HL-60 (cell line): ENCODE measurements around the gene KRTAP20-4.

Experiments
- DNase-seq, 2 experiments: peaks; one replicate each; pipeline ENCODE4 v3.0.0-alpha.2; 2010 to 2020; ENCODE audit warnings: low read depth in 1 of 2, low spot score in 1 of 2
- H3K27ac ChIP-seq: fragments of 250-450 bp; sonication (Bioruptor Pico); replicated peaks from 2 replicates; pipeline ENCODE4 v1.5.1; 2020; ENCODE audit warnings: mild to moderate bottlenecking, moderate library complexity
- H3K27me3 ChIP-seq: fragments of 250-450 bp; sonication (Bioruptor Pico); 2 replicates; pipeline ENCODE4 v1.5.1; 2021; ENCODE audit warnings: mild to moderate bottlenecking, moderate library complexity; ENCODE audit not compliant: insufficient read depth, poor library complexity, severe bottlenecking
- H3K4me3 ChIP-seq: replicated peaks from 2 replicates; pipeline ENCODE4 v1.5.1; 2011; ENCODE audit warnings: mild to moderate bottlenecking, control low read depth, low read length; ENCODE audit not compliant: insufficient read depth
- GABPA ChIP-seq: IDR thresholded peaks from 2 replicates; pipeline ENCODE4 v1.6.1; 2012; ENCODE audit warnings: low read depth
- POLR2AphosphoS5 ChIP-seq: IDR thresholded peaks from 2 replicates; pipeline ENCODE4 v1.6.1; 2012; ENCODE audit warnings: low read depth
- SPI1 ChIP-seq: IDR thresholded peaks from 2 replicates; pipeline ENCODE4 v1.6.1; 2012; ENCODE audit warnings: low read depth, mild to moderate bottlenecking, borderline replicate concordance
- TF ChIP-seq, protein P1 (sequence below): IDR thresholded peaks from one replicate; pipeline ENCODE4 v1.5.1; 2011; ENCODE audit warnings: low read length, control low read depth, inconsistent platforms; ENCODE audit not compliant: insufficient read depth
- TF ChIP-seq, protein P2 (sequence below): IDR thresholded peaks from 2 replicates; pipeline ENCODE4 v1.6.1; 2012; ENCODE audit warnings: low read depth; ENCODE audit not compliant: insufficient replicate concordance

Gene KRTAP20-4

DNA sequence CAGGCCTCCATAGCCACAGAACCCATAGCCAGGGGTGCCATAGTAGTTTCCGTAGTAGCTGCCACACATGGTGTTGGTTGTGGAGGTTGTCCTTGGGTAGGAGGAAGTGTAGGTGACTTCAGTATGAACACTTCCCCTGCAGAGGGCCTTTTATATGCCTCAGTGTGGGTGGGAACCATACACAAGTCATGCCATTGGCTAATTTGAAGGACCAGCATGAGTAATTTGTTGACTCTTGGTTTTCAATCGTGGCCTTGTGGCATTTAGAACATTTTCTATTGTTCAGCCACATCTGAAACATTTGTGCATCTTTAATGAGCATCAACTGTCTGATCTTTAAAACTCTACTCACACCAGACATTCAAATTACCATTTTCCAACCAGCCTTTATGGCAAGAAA is 6.6 kb upstream of the KRTAP20-4 start, which contains the start of gene KRTAP6-1:
Gene KRTAP6-1, minus strand, starts transcription at position 95 of the 400 bp plus-strand sequence. Its CDS starts 26 bp downstream, at position 69.
- H3K4me3 ChIP-seq = no peak within 1 kb of the TSS
- TF ChIP-seq, protein P1, sequence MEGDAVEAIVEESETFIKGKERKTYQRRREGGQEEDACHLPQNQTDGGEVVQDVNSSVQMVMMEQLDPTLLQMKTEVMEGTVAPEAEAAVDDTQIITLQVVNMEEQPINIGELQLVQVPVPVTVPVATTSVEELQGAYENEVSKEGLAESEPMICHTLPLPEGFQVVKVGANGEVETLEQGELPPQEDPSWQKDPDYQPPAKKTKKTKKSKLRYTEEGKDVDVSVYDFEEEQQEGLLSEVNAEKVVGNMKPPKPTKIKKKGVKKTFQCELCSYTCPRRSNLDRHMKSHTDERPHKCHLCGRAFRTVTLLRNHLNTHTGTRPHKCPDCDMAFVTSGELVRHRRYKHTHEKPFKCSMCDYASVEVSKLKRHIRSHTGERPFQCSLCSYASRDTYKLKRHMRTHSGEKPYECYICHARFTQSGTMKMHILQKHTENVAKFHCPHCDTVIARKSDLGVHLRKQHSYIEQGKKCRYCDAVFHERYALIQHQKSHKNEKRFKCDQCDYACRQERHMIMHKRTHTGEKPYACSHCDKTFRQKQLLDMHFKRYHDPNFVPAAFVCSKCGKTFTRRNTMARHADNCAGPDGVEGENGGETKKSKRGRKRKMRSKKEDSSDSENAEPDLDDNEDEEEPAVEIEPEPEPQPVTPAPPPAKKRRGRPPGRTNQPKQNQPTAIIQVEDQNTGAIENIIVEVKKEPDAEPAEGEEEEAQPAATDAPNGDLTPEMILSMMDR = no peak
- TF ChIP-seq GABPA (no peak), POLR2AphosphoS5 (no peak), SPI1 (no peak)
- H3K27me3 ChIP-seq = no peaks in the 10 kb centered on the region
- H3K27ac ChIP-seq = no peak within 1 kb of the TSS
- no peak for DNase-seq

DNA sequence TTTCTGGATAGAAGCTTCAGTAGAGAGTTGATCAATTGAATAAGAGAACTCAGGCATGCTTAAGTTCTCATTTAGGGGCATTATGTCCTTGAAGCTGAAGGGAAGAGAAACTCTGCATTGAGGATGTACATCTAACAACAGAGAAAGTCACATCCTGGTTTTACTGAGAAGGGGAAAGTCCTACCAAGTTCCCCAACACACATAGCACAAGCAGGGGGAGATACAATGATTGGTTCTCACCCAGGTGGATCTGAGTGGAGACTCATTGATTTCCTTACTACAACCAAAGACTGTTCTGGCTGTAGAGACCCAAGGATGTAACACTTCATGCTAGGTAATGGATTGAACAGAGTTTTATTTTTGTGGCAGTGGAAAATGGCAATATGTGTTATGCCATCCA is 5.2 kb upstream of the KRTAP20-4 start:
- no peaks in the 10 kb centered on the region for H3K27me3 ChIP-seq
- TF ChIP-seq SPI1 = no peak
- no peak for TF ChIP-seq POLR2AphosphoS5
- TF ChIP-seq GABPA = no peak
- TF ChIP-seq, protein P2, sequence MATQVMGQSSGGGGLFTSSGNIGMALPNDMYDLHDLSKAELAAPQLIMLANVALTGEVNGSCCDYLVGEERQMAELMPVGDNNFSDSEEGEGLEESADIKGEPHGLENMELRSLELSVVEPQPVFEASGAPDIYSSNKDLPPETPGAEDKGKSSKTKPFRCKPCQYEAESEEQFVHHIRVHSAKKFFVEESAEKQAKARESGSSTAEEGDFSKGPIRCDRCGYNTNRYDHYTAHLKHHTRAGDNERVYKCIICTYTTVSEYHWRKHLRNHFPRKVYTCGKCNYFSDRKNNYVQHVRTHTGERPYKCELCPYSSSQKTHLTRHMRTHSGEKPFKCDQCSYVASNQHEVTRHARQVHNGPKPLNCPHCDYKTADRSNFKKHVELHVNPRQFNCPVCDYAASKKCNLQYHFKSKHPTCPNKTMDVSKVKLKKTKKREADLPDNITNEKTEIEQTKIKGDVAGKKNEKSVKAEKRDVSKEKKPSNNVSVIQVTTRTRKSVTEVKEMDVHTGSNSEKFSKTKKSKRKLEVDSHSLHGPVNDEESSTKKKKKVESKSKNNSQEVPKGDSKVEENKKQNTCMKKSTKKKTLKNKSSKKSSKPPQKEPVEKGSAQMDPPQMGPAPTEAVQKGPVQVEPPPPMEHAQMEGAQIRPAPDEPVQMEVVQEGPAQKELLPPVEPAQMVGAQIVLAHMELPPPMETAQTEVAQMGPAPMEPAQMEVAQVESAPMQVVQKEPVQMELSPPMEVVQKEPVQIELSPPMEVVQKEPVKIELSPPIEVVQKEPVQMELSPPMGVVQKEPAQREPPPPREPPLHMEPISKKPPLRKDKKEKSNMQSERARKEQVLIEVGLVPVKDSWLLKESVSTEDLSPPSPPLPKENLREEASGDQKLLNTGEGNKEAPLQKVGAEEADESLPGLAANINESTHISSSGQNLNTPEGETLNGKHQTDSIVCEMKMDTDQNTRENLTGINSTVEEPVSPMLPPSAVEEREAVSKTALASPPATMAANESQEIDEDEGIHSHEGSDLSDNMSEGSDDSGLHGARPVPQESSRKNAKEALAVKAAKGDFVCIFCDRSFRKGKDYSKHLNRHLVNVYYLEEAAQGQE = no peak
- TF ChIP-seq, protein P1 = no peak
- no peak overlapping the region for H3K4me3 ChIP-seq
- no peak for DNase-seq
- no peak overlapping the region for H3K27ac ChIP-seq

DNA sequence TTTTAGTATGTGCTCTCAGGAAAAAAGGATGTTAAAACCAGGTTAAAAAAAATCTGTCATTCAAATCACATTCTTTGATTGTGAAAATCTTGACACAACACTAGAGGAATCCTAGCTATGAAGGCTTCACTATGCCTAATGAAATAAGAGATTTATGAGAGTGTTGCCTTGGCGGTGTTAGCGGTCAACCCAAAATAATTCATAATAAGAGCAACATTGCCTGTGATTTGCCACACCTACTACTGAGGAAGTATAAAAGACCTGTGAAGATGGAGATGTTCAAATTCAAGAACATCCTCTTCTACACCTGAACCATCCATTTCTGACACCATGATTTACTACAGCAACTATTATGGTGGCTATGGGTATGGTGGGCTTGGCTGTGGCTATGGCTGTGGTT is 4.3 kb upstream of the KRTAP20-4 start, which contains the start of gene KRTAP20-1:
Gene KRTAP20-1, plus strand, starts transcription at position 301 of the 400 bp plus-strand sequence. Its CDS starts 30 bp downstream, at position 331.
- no peaks in the 10 kb centered on the region for H3K27me3 ChIP-seq
- TF ChIP-seq, protein P2 = no peak
- TF ChIP-seq POLR2AphosphoS5 (no peak), SPI1 (no peak), GABPA (no peak)
- TF ChIP-seq, protein P1 = no peak
- no peak within 1 kb of the TSS for H3K4me3 ChIP-seq
- H3K27ac ChIP-seq = no peak within 1 kb of the TSS
- no peak for DNase-seq

DNA sequence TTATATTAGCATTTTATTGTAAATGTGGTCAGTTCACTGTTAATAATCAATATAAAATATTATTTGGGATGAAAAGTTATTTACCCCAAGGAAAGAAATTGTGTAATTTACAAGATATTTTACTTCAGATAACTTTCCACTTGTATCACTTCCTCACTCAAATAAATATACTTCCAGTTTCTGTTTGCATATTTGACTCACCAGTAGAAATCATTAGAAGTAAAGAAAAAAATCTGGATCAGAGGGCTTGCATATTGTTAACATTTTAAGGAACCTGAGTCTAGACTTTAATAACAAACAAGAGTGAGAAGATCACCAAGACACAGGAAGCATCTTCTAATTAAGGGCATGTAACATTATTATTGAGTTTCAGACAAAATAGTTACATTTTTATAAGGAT is 347 bp upstream of the KRTAP20-4 start:
- no peak for TF ChIP-seq POLR2AphosphoS5
- TF ChIP-seq, protein P1 = no peak
- no peak for TF ChIP-seq GABPA
- TF ChIP-seq, protein P2 = no peak
- TF ChIP-seq SPI1 = no peak
- Histone ChIP-seq H3K27me3 (no peaks in the 10 kb centered on the region), H3K27ac (no peak overlapping the region), H3K4me3 (no peak overlapping the region)
- no peak for DNase-seq
